Stomach (tissue), 4 donors: ENCODE data around the gene RTN4RL1.

ENCODE experiments used
- EP300 ChIP-seq: sonication (generic); formaldehyde crosslinking; IDR thresholded peaks from one replicate; pipeline ENCODE4 v1.6.1; 2017; ENCODE audit warnings: antibody characterized with exemption
- POLR2A ChIP-seq, 4 donors: fragments of 450-650 bp; IDR thresholded peaks; one replicate each; pipeline ENCODE4 v1.6.1; 2016; ENCODE audit warnings: antibody characterized with exemption in 4 of 4, control low read depth in 2 of 4, mild to moderate bottlenecking in 1 of 4, moderate library complexity in 1 of 4
- TF ChIP-seq, protein P1 (sequence below), 7 experiments: fragments of 450-650 bp in 4 of 7; fragments of 200-600 bp in 3 of 7; sonication (generic) in 3 of 7; IDR thresholded peaks; one replicate each; pipeline ENCODE4 v1.5.1; 2016 to 2019; ENCODE audit warnings: antibody characterized with exemption in 7 of 7, control low read depth in 2 of 7, mild to moderate bottlenecking in 1 of 7

DNA sequence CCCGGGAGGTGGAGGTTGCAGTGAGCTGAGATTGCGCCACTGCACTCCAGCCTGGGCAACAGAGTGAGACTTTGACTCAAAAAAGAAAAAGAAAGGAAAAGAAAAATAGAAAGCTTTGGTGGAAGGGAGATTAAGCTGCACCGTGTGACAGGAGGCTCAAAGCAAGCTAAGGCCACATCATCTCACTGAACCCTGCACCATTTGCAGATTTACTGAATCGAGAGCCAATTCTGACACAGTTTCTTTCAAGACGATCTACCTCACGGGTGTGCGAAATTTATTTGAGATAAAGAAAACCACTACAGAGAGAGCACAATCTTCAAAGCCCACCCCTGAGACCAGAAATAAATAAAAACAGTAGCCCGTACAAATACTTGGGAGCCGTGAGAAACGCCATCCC lies 49.6 kb downstream of the RTN4RL1 start:
- TF ChIP-seq, protein P1, sequence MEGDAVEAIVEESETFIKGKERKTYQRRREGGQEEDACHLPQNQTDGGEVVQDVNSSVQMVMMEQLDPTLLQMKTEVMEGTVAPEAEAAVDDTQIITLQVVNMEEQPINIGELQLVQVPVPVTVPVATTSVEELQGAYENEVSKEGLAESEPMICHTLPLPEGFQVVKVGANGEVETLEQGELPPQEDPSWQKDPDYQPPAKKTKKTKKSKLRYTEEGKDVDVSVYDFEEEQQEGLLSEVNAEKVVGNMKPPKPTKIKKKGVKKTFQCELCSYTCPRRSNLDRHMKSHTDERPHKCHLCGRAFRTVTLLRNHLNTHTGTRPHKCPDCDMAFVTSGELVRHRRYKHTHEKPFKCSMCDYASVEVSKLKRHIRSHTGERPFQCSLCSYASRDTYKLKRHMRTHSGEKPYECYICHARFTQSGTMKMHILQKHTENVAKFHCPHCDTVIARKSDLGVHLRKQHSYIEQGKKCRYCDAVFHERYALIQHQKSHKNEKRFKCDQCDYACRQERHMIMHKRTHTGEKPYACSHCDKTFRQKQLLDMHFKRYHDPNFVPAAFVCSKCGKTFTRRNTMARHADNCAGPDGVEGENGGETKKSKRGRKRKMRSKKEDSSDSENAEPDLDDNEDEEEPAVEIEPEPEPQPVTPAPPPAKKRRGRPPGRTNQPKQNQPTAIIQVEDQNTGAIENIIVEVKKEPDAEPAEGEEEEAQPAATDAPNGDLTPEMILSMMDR (IDR thresholded peaks at IDR 0.05): no peak
- no peak for TF ChIP-seq POLR2A (IDR thresholded peaks at IDR 0.05)
- TF ChIP-seq EP300: no peak
